ENCODE results near the gene PPP6R3. TPM values are rescaled to one million over a fixed set of nuclear protein-coding genes. Genes with fewer than 3 reads are reported as not detected.

The PPP6R3 gene
- total and polyA plus RNA-seq, 2 donors (not counting 3 experiments of a cell fraction or from before 2014, with no cell fraction given) = 31.7 to 98.8 TPM

- dilution Hi-C loops (cut with MboI; ENCODE audit: extremely low pct_ligation_motif_present, low sequenced_read_pairs) = no loop called here
- ChIA-PET CTCF (interaction anchor here (0.9 to 3.1 kb wide), 3 partner anchors 12 to 24 kb away, joined by 3 to 22 read pairs (median 5); no protein-coding TSS in a partner anchor), POLR2A (no interaction called here)
These were observed 46.4 kb downstream of the PPP6R3 start for GRCh38 chr11:68506908-68507307.

More at GRCh38 chr11:68506908-68507307, 46.4 kb downstream of the PPP6R3 start:
- Histone ChIP-seq H3K27ac (ENCODE audit: insufficient read depth, low read depth, low read length) (no peak overlapping the region), H3K79me2 (ENCODE audit: control insufficient read depth, insufficient read depth, low read length) (peaks cover 94% of the 10 kb centered on the region), H3K36me3 (ENCODE audit: control insufficient read depth in 2 of 2, extremely low read depth in 1 of 2, insufficient read depth in 2 of 2, low read length in 2 of 2) (no peaks in the 10 kb centered on the region), H3K9ac (replicated peaks; ENCODE audit: extremely low read depth, insufficient read depth, low read length) (no peak overlapping the region), H3K4me2 (ENCODE audit: insufficient read depth, low read length) (no peak overlapping the region), H3K4me1 (ENCODE audit: control insufficient read depth, extremely low read depth, insufficient read depth, low read length) (peaks cover 18% of the 10 kb centered on the region), H3K27me3 (ENCODE audit: control insufficient read depth in 2 of 2, insufficient read depth in 2 of 2, low read length in 2 of 2) (no peaks in the 10 kb centered on the region), H4K20me1 (replicated peaks; ENCODE audit: control insufficient read depth, extremely low read depth, insufficient read depth, low read length) (peaks cover 12% of the 10 kb centered on the region), H2AFZ (ENCODE audit: low read depth, low read length) (no peak overlapping the region), H3K9me3 (replicated peaks; ENCODE audit: control insufficient read depth, insufficient read depth, low read length) (no peaks in the 10 kb centered on the region), H3K9me1 (replicated peaks; ENCODE audit: control insufficient read depth, extremely low read depth, insufficient read depth, low read length) (no peaks in the 10 kb centered on the region), H3K4me3 (replicated peaks in 1 of 3; ENCODE audit: insufficient read depth in 1 of 3, low read depth in 1 of 3, low read length in 3 of 3) (no peak overlapping the region)
- no TSS peak for BruUV-seq (replicated peaks)
- TF ChIP-seq, protein P1, sequence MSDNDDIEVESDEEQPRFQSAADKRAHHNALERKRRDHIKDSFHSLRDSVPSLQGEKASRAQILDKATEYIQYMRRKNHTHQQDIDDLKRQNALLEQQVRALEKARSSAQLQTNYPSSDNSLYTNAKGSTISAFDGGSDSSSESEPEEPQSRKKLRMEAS (IDR thresholded peaks at IDR 0.05; ENCODE audit: insufficient read depth, insufficient read length) = no peak
- TF ChIP-seq MYC (IDR thresholded peaks at IDR 0.05; ENCODE audit: low read depth, low read length) (no peak), GATA2 (IDR thresholded peaks at IDR 0.05; ENCODE audit: insufficient read depth, insufficient read length, low read depth, low read length) (no peak), CTCF (IDR thresholded peaks at IDR 0.05; ENCODE audit: extremely low read depth in 1 of 2, insufficient read depth in 1 of 2, low read depth in 1 of 2, low read length in 2 of 2) (no peak), FOS (IDR thresholded peaks at IDR 0.05; ENCODE audit: borderline replicate concordance, insufficient read depth, low read length) (no peak), JUN (IDR thresholded peaks at IDR 0.05; ENCODE audit: borderline replicate concordance, insufficient read depth, insufficient read length, low read depth) (no peak), POLR2A (IDR thresholded peaks at IDR 0.05; ENCODE audit: low read depth, low read length) (no peak)
- DNase-seq (ENCODE audit: low read depth, low spot score) = no peak
- FAIRE-seq = no peak
- intact Hi-C loops (cut with micrococcal nuclease) = no loop called here

Data from endothelial cell of umbilical vein (primary cell).